Limb (tissue), 2 donors: ENCODE results near the gene CTTN.

Experiments used
- DNase-seq, 2 donors: peaks; one replicate each; pipeline ENCODE4 v3.0.0-alpha.2; 2016; ENCODE audit errors: extremely low spot score in 2 of 2

The CTTN gene

GRCh38 chr11:70397983-70398833, at the start of gene CTTN:
Gene CTTN, plus strand, starts transcription at chr11:70398529. Its CDS starts 8,769 bp downstream, at chr11:70407298.
- DNase-seq = peak; percentile 81 to 94

- no peak for DNase-seq
Measured at GRCh38 chr11:70348608-70349007, 49.7 kb upstream of the CTTN start.

- no peak for DNase-seq
Measured at GRCh38 chr11:70351646-70352045, 46.7 kb upstream of the CTTN start.

GRCh38 chr11:70352100-70352499, 46.2 kb upstream of the CTTN start:
- no peak for DNase-seq

- DNase-seq = no peak
Measured at GRCh38 chr11:70352601-70353000, 45.7 kb upstream of the CTTN start.

GRCh38 chr11:70353329-70353728, 45.0 kb upstream of the CTTN start:
- DNase-seq = no peak

- DNase-seq = no peak
Measured at GRCh38 chr11:70353900-70354568, 44.3 kb upstream of the CTTN start.

GRCh38 chr11:70354629-70355028, 43.7 kb upstream of the CTTN start:
- DNase-seq = no peak

GRCh38 chr11:70358753-70359152, 39.6 kb upstream of the CTTN start:
- DNase-seq = no peak

GRCh38 chr11:70359451-70360205, 38.7 kb upstream of the CTTN start:
- DNase-seq = no peak

GRCh38 chr11:70360211-70360610, 38.1 kb upstream of the CTTN start:
- no peak for DNase-seq

GRCh38 chr11:70364178-70364577, 34.2 kb upstream of the CTTN start:
- peak in 1 of 2 donors; percentile 18 for DNase-seq

GRCh38 chr11:70364745-70365543, 33.4 kb upstream of the CTTN start:
- DNase-seq = no peak

- no peak for DNase-seq
Measured at GRCh38 chr11:70365544-70365927, 32.8 kb upstream of the CTTN start.

- no peak for DNase-seq
Measured at GRCh38 chr11:70367071-70367470, 31.3 kb upstream of the CTTN start.

- no peak for DNase-seq
Measured at GRCh38 chr11:70368961-70369360, 29.4 kb upstream of the CTTN start.

- DNase-seq = no peak
Measured at GRCh38 chr11:70371241-70371640, 27.1 kb upstream of the CTTN start.

- DNase-seq = no peak
Measured at GRCh38 chr11:70372076-70372475, 26.3 kb upstream of the CTTN start.

- DNase-seq = no peak
Measured at GRCh38 chr11:70376621-70377020, 21.7 kb upstream of the CTTN start.

- no peak for DNase-seq
Measured at GRCh38 chr11:70377645-70378044, 20.7 kb upstream of the CTTN start.

- DNase-seq = no peak
Measured at GRCh38 chr11:70378506-70379134, 19.7 kb upstream of the CTTN start.
